HepG2 (cell line): ENCODE measurements around the gene NEURL2. TPM values are rescaled to one million over a fixed set of nuclear protein-coding genes. Genes with fewer than 3 reads are reported as not detected.
A peak's percentile ranks its signal among the peaks of the same experiment; 100 is the strongest.

ENCODE experiments used
- KLF9 ChIP-seq: IDR thresholded peaks from 2 replicates; pipeline ENCODE4 v1.6.1; 2016; ENCODE audit warnings: low read depth
- MEIS1 ChIP-seq: sonication (generic); formaldehyde crosslinking; IDR thresholded peaks from 2 replicates; pipeline ENCODE4 v1.9.0; 2021; ENCODE audit warnings: mild to moderate bottlenecking, missing genetic modification reagents, moderate library complexity, borderline replicate concordance
- MLX ChIP-seq: IDR thresholded peaks from 2 replicates; pipeline ENCODE4 v1.6.1; 2016
- MTA1 ChIP-seq: sonication (generic); formaldehyde crosslinking; IDR thresholded peaks from 2 replicates; pipeline ENCODE4 v1.4.0; 2020; ENCODE audit warnings: missing genetic modification reagents, mild to moderate bottlenecking, borderline replicate concordance
- NRL ChIP-seq: sonication (generic); formaldehyde crosslinking; IDR thresholded peaks from 2 replicates; pipeline ENCODE4 v1.5.0; 2020; ENCODE audit warnings: missing genetic modification reagents, mild to moderate bottlenecking, moderate library complexity, borderline replicate concordance
- PRMT3 ChIP-seq: sonication (generic); formaldehyde crosslinking; IDR thresholded peaks from 2 replicates; pipeline ENCODE4 v1.8.1; 2022; ENCODE audit warnings: low read depth, mild to moderate bottlenecking, moderate library complexity, missing genetic modification reagents, borderline replicate concordance
- PRPF4 ChIP-seq: fragments of 200-400 bp; formaldehyde crosslinking; IDR thresholded peaks from 2 replicates; pipeline ENCODE4 v1.6.1; 2016; ENCODE audit warnings: low read length, low read depth; ENCODE audit not compliant: poor library complexity, severe bottlenecking
- U2AF1 ChIP-seq: fragments of 200-400 bp; formaldehyde crosslinking; optimal IDR thresholded peaks from 2 replicates; pipeline ENCODE3; 2017; ENCODE audit warnings: mild to moderate bottlenecking, low read depth, low read length
- ZNF274 ChIP-seq: sonication (generic); formaldehyde crosslinking; IDR thresholded peaks from 2 replicates; pipeline ENCODE4 v1.5.1; 2020; ENCODE audit warnings: mild to moderate bottlenecking, missing genetic modification reagents
- ZNF672 ChIP-seq: sonication (generic); formaldehyde crosslinking; IDR thresholded peaks from 2 replicates; pipeline ENCODE4 v1.8.1; 2022; ENCODE audit warnings: missing genetic modification reagents
- ZSCAN29 ChIP-seq: sonication (generic); formaldehyde crosslinking; conservative IDR thresholded peaks from 2 replicates; pipeline ENCODE4 v1.4.0; 2020; ENCODE audit warnings: mild to moderate bottlenecking, missing genetic modification reagents
- polyA plus RNA-seq, 8 experiments: library from polyadenylated mRNA; depleted of rRNA in 3 of 8; stranded (reverse) in 7 of 8; unstranded in 1 of 8; fragments of >200 nt; fragmentation: Illumina TruSeq in 4 of 8; extraction: Trizol in 4 of 8; gene quantifications; 2 replicates each; pipeline versions ENCODE4 v1.2.1 to v1.2.3, GENCODE V29; 2011 to 2016; ENCODE audit warnings: low read depth in 4 of 8, missing spikeins in 1 of 8, mixed read lengths in 1 of 8; ENCODE audit not compliant: insufficient read depth in 1 of 8
- total RNA-seq, 5 experiments: library from RNA; depleted of rRNA; stranded (reverse); fragments of >200 nt; fragmentation: Illumina TruSeq; extraction: Trizol; gene quantifications; 2 replicates each; pipeline ENCODE4 v1.2.3, GENCODE V29; 2016; ENCODE audit warnings: low read depth in 1 of 5
- TF ChIP-seq, protein P1 (sequence below): sonication (generic); formaldehyde crosslinking; IDR thresholded peaks from 2 replicates; pipeline ENCODE4 v1.5.1; 2020; ENCODE audit warnings: mild to moderate bottlenecking, missing genetic modification reagents, moderate library complexity
- TF ChIP-seq, protein P2 (sequence below): sonication (generic); formaldehyde crosslinking; IDR thresholded peaks from 2 replicates; pipeline ENCODE4 v1.4.0; 2020; ENCODE audit warnings: missing genetic modification reagents
- TF ChIP-seq, protein P3 (sequence below): sonication (generic); formaldehyde crosslinking; IDR thresholded peaks from 2 replicates; pipeline ENCODE4 v1.5.0; 2020; ENCODE audit warnings: missing genetic modification reagents
- TF ChIP-seq, protein P4 (sequence below): sonication (generic); formaldehyde crosslinking; IDR thresholded peaks from 2 replicates; pipeline ENCODE4 v1.4.0; 2020; ENCODE audit warnings: missing genetic modification reagents, borderline replicate concordance

The NEURL2 gene
- total and polyA plus RNA-seq, 2 of the 13 experiments (the other 11 are each of a cell fraction or from before 2014, with no cell fraction given), result 7.2 to 9.7 TPM

- TF ChIP-seq, protein P1, sequence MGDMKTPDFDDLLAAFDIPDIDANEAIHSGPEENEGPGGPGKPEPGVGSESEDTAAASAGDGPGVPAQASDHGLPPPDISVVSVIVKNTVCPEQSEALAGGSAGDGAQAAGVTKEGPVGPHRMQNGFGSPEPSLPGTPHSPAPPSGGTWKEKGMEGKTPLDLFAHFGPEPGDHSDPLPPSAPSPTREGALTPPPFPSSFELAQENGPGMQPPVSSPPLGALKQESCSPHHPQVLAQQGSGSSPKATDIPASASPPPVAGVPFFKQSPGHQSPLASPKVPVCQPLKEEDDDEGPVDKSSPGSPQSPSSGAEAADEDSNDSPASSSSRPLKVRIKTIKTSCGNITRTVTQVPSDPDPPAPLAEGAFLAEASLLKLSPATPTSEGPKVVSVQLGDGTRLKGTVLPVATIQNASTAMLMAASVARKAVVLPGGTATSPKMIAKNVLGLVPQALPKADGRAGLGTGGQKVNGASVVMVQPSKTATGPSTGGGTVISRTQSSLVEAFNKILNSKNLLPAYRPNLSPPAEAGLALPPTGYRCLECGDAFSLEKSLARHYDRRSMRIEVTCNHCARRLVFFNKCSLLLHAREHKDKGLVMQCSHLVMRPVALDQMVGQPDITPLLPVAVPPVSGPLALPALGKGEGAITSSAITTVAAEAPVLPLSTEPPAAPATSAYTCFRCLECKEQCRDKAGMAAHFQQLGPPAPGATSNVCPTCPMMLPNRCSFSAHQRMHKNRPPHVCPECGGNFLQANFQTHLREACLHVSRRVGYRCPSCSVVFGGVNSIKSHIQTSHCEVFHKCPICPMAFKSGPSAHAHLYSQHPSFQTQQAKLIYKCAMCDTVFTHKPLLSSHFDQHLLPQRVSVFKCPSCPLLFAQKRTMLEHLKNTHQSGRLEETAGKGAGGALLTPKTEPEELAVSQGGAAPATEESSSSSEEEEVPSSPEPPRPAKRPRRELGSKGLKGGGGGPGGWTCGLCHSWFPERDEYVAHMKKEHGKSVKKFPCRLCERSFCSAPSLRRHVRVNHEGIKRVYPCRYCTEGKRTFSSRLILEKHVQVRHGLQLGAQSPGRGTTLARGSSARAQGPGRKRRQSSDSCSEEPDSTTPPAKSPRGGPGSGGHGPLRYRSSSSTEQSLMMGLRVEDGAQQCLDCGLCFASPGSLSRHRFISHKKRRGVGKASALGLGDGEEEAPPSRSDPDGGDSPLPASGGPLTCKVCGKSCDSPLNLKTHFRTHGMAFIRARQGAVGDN, result peak; percentile 38
- TF ChIP-seq PRPF4, result no peak
- TF ChIP-seq MEIS1 (CRISPR knock-in tag), result no peak
- TF ChIP-seq, protein P2, sequence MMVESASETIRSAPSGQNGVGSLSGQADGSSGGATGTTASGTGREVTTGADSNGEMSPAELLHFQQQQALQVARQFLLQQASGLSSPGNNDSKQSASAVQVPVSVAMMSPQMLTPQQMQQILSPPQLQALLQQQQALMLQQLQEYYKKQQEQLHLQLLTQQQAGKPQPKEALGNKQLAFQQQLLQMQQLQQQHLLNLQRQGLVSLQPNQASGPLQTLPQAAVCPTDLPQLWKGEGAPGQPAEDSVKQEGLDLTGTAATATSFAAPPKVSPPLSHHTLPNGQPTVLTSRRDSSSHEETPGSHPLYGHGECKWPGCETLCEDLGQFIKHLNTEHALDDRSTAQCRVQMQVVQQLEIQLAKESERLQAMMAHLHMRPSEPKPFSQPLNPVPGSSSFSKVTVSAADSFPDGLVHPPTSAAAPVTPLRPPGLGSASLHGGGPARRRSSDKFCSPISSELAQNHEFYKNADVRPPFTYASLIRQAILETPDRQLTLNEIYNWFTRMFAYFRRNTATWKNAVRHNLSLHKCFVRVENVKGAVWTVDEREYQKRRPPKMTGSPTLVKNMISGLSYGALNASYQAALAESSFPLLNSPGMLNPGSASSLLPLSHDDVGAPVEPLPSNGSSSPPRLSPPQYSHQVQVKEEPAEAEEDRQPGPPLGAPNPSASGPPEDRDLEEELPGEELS (CRISPR knock-in tag), result no peak
- TF ChIP-seq, protein P3, sequence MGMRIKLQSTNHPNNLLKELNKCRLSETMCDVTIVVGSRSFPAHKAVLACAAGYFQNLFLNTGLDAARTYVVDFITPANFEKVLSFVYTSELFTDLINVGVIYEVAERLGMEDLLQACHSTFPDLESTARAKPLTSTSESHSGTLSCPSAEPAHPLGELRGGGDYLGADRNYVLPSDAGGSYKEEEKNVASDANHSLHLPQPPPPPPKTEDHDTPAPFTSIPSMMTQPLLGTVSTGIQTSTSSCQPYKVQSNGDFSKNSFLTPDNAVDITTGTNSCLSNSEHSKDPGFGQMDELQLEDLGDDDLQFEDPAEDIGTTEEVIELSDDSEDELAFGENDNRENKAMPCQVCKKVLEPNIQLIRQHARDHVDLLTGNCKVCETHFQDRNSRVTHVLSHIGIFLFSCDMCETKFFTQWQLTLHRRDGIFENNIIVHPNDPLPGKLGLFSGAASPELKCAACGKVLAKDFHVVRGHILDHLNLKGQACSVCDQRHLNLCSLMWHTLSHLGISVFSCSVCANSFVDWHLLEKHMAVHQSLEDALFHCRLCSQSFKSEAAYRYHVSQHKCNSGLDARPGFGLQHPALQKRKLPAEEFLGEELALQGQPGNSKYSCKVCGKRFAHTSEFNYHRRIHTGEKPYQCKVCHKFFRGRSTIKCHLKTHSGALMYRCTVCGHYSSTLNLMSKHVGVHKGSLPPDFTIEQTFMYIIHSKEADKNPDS (CRISPR knock-in tag), result no peak
- TF ChIP-seq U2AF1, result no peak
- no peak for TF ChIP-seq MLX (CRISPR knock-in tag)
- no peak for TF ChIP-seq ZSCAN29 (CRISPR knock-in tag)
- TF ChIP-seq PRMT3 (CRISPR knock-in tag), result no peak
- peak; percentile 49; the same call in 1 of the 2 replicates for TF ChIP-seq MTA1 (CRISPR knock-in tag)
- 0 out of 2 replicates have a peak, but pooled peaks have one; percentile 45 for TF ChIP-seq NRL (CRISPR knock-in tag)
- no peak for TF ChIP-seq KLF9 (CRISPR knock-in tag)
- TF ChIP-seq ZNF672, result no peak
- TF ChIP-seq ZNF274 (CRISPR knock-in tag), result no peak
- TF ChIP-seq, protein P4, sequence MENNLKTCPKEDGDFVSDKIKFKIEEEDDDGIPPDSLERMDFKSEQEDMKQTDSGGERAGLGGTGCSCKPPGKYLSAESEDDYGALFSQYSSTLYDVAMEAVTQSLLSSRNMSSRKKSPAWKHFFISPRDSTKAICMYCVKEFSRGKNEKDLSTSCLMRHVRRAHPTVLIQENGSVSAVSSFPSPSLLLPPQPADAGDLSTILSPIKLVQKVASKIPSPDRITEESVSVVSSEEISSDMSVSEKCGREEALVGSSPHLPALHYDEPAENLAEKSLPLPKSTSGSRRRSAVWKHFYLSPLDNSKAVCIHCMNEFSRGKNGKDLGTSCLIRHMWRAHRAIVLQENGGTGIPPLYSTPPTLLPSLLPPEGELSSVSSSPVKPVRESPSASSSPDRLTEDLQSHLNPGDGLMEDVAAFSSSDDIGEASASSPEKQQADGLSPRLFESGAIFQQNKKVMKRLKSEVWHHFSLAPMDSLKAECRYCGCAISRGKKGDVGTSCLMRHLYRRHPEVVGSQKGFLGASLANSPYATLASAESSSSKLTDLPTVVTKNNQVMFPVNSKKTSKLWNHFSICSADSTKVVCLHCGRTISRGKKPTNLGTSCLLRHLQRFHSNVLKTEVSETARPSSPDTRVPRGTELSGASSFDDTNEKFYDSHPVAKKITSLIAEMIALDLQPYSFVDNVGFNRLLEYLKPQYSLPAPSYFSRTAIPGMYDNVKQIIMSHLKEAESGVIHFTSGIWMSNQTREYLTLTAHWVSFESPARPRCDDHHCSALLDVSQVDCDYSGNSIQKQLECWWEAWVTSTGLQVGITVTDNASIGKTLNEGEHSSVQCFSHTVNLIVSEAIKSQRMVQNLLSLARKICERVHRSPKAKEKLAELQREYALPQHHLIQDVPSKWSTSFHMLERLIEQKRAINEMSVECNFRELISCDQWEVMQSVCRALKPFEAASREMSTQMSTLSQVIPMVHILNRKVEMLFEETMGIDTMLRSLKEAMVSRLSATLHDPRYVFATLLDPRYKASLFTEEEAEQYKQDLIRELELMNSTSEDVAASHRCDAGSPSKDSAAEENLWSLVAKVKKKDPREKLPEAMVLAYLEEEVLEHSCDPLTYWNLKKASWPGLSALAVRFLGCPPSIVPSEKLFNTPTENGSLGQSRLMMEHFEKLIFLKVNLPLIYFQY (CRISPR knock-in tag), result no peak
Measured at GRCh38 chr20:45886590-45887345, 4.2 kb downstream of the NEURL2 start (continued).
